HEK293T (cell line): Measurements from ENCODE around the gene TTC33.

ENCODE experiments used
- HDGF ChIP-seq: fragments of 450-650 bp; IDR thresholded peaks from 2 replicates; pipeline ENCODE4 v1.6.1; 2017; ENCODE audit warnings: antibody characterized with exemption, borderline replicate concordance
- SP1 ChIP-seq: fragments of 450-650 bp; IDR thresholded peaks from 2 replicates; pipeline ENCODE4 v1.6.1; 2017

DNA sequence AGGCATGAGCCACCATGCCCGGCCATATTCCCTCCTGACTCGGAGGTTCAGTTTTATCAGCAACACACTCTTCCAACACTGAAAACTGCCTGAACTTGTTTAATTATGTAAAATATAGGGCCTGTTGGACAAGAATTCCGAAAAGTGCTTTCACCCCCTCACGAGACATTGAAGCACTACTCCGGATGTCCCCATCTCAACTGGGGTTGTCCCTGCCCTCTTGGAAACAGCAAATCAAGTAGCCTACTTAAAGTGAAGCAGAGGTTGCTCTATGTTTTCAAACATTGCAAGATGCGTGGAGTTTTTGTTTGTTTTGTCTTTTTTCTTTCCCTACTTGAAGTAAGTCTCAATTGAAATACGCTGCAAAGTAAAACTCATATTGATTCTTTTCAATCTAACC lies 68.4 kb downstream of the TTC33 start:
- TF ChIP-seq SP1 (no peak), HDGF (no peak)
